Stimulated activated CD8-positive, alpha-beta memory T cell treated with anti-CD3 and anti-CD28 coated beads, Interleukin-15, amount 100 ng/mL, for 1 hour (primary cell): ENCODE data around the gene SPOCK1.
A peak's percentile ranks its signal among the peaks of the same experiment; 100 is the strongest.
"Not testable (repeated sequence)": the region's sequence is repeated elsewhere in the genome, so short reads cannot be mapped to it uniquely, and the experiment has no call there.

Experiments used
- DNase-seq: peaks from one replicate; pipeline ENCODE4 v3.0.0-alpha.2; 2020; ENCODE audit warnings: low read depth

The SPOCK1 gene

GRCh38 chr5:137498736-137499505 lies at the start of gene SPOCK1:
Gene SPOCK1 (minus strand): TSS chr5:137499326.
- DNase-seq, result peak; percentile 6

DNA sequence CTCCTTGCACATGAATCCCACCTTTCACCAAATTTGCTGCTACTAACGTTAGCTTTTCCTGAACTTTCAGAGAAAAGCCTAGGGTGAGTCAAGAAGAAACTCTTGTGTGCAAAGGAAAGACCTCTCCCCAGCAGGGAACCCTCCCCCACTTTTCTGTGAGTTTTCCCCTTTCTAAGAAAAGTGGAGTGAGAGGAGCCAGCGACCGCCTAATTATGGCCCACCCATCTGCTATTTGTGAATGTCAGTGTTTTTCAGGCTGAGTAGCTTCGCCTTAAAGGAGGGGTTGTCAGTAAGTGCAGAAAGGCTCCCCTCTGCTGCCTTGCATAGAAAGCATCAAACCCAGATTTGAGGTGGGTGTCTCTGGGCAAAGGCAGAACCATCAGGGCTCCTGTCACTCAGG lies 46.8 kb upstream of the SPOCK1 start:
- DNase-seq, result no peak

- DNase-seq, result not testable (repeated sequence)
Observed at GRCh38 chr5:137535449-137535848, 36.3 kb upstream of the SPOCK1 start.

DNA sequence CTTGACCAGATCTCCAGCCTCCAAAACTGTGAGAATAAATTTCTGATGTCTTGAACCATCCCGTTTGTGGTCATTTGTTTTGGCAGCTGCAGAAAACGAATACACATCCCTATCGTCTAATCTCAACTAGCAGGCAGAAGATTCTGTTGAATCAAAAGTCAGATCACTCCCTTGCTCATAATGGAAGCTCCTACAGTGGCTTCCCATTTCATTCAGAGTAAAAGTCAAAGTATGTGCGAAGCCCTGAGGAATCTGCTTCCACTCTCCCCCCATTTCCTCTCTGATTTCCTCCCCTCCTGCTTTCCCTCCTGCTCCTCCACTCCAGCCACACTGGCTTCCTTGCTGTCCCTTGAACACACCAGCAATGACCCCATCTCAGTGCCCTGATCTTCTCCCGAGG lies 34.8 kb upstream of the SPOCK1 start:
- DNase-seq, result no peak

DNA sequence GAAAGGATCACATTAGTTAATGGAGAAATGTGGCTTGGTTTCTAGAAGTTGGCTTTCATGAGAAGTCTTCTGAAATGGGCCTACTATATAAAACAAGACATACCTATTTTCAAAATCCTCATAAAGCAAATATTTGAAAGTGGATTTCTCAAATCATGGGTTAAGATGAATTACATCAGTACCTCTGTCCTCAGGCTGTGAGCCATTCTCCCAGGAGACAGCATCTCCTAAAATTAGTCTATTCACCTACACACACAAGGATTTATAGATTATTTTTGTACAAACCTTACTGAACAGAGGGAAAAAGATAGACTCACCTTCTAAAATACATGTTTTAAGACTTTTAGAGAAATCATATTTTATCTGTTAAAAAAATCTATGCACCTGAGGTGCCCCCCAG lies 32.1 kb upstream of the SPOCK1 start:
- no peak for DNase-seq

DNA sequence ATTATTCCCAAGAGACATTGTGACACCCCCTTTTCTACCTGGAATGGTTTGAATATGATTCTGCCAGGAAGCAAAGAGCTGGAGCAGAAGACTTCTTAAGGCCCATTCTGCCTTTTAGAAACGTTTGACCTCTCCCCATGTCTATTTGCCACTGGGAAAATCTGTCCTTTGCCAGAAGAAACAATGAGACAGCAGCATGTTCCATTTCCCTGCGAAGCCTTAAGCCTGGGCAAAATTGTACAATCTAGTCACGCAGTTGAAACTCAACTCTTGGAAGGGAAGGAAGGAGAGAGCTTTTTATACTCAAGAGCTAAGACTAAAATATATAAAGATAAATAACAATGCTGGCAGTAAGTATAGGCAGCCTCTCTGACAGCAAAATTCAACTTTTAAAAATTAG lies 22.1 kb upstream of the SPOCK1 start:
- DNase-seq, result no peak

GRCh38 chr5:137516961-137517360 lies 17.8 kb upstream of the SPOCK1 start:
- no peak for DNase-seq

GRCh38 chr5:137516251-137516797 lies 17.2 kb upstream of the SPOCK1 start:
- no peak for DNase-seq

- no peak for DNase-seq
Observed at GRCh38 chr5:137515238-137515637, 16.1 kb upstream of the SPOCK1 start.

DNA sequence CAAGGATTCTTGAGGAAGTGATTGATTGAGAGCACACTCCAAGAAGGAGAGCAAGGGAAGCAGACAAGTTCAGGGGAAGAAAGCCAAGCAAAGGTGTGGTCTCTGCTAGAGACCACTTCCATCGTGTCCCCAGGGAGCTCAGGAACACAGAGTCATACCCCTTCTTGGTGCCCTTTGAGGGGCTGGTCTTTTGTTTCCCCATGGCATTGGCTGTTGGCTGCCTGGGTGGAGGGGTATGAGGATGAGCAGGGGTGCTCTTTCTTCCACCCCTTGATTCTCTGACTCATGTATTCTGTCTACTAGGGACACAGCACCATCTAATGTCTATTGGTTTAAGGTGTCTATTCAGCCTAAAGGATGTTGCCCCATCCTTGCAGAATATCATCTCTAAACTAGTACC lies 11.5 kb upstream of the SPOCK1 start:
- DNase-seq, result no peak

- no peak for DNase-seq
Observed at GRCh38 chr5:137507150-137507549, 8.0 kb upstream of the SPOCK1 start.

DNA sequence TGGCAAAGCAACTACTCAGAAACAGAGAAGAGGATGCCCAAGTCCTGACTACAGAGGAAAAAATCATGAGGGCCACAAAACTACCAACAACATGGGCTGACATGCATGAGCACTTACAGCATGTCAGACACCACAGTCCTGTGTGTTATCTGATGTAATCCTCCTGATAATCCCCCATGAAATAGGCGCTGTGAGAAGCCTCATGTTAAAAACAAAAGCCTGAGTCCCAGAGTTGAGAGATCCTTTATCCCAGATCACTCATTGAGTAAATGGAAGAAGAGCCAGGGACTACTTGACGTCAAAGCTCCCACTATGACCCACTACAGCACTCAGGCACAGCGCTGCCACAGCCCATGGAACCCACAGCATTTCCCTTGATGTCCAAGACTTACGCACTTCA lies 7.2 kb upstream of the SPOCK1 start:
- DNase-seq, result no peak

DNA sequence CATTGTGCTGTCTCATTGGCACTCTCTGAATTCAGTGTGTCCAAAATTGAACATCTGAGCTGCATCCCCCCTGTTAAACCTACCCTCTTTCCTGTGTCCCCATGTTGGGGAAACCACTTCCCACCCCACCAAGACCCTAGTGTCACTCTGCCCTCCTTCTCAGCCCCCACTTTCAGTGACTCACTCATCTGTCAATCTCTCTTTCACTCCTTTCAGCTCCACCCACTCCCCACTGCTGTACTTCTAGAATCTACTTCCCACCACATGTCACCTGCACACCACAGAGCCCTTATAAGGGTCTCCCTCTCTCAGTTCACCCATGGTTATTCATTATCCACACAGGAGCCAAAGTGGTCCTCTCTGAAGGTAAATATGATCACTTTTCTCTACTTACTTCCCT lies 5.8 kb upstream of the SPOCK1 start:
- DNase-seq, result no peak

DNA sequence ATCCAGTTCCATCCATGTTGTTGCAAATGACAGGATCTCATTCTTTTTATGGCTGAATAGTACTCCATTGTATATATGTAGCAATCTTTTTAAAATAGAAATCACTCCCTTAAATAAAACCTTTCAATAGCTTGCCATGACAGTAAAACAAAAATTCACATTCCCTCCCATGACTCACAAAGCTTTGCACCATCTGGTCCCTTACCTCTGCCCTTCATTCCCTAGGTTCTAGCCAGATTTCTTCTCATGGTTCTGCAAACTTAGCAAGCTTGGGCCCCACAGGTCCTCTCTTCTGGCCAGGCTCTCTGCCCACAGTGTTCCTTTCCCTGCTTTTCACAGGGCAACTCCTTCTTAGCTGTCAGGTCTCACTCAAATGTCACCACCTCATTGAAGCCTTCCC lies 4.3 kb upstream of the SPOCK1 start:
- DNase-seq, result no peak

- no peak for DNase-seq
Observed at GRCh38 chr5:137502632-137503031, 3.5 kb upstream of the SPOCK1 start.

- no peak for DNase-seq
Observed at GRCh38 chr5:137501846-137502406, 2.8 kb upstream of the SPOCK1 start.

GRCh38 chr5:137501226-137501625 lies 2.1 kb upstream of the SPOCK1 start:
- no peak for DNase-seq

DNA sequence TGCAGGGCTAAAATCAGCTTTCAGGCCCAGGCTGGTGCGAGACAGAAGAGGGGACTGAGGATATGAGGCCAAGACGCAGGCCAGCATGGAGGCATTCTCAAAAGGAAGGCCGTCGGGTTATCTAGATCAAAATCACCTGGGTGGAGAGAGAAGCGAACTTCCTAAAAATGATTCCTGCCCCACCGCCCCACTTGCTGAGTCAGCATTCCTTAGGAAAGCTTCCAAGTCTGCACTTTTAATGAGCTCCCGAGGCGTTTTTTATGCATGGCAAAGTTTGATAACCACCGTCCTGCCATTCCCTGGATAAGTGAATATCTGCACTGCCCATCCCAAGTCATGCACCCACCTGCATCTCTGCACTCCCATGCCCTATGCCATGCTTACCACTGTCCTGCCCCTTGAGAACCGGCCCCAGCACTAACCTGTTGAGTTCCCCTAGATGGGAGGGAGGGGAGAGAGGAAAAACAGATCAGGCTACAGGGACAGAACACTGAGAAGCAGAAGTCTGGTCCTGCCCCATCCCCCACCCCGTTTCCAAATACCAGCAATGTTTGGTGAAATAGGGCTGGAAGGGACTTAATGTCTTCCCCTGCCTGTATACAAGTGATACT lies 1.6 kb upstream of the SPOCK1 start:
- no peak for DNase-seq

- DNase-seq, result not testable (repeated sequence)
Observed at GRCh38 chr5:137499506-137499847, 351 bp upstream of the SPOCK1 start.

DNA sequence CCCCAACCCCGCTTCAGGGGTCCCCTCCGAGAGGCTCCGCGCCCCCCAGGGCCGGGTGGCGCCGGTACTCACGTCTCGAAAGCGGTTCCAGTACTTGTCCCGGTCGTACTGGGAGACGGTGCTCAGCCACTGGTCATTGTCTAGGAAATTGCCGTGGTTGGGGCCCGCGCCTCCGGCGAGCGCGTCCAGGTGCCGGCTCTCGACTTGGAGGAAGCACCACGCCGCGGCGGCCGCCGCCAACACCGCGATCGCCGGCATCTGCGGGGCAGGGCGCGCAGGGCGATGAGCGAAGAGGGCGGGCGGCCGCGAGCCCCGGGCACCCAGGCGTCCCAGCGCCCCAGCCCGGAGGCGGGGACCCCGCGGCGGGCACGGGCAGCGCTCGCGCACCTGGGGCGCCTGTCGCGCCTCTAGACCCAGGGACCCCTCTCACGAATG lies 808 bp downstream of the SPOCK1 start:
- DNase-seq, result no peak

DNA sequence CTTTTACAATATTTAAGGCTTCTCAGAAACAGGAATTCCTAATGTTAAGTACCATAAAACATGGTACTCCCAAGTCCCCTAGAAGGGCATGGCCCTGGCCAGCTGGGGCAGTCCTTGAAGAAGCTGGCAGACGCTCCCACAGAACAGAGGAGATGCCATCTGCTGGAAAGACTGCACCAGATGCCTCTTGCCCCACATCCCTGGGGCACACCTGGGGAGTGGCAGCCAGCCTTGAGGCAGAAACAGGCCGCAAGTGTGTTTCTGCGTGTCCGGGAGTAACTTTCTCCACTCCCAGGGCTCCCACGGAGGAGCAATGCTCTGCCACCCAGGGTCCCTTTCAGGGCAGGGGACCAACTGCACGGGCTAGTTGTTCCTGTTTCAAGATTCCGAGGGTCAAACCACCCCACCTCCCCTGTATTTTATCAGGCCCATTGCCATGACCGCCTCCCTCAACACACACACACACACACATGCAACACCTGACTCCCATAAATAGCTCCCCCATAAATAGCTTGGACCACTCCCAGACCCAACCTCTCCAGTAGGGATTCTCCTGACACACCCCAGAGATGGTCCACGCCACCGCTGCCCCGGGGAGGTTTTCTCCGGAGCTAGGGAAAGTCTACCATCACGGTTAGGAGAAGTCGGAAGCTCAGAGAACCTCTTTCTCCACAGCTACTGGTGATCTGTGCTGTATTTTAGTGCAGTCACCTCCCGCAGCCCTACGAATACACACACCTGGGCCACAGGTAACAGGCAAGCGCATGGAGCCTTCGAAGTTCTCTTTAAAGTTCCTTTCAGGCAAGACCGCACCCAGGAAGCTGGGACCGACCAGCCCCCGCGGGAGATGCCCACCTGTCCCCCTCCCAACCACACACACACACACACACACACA lies 1.5 kb downstream of the SPOCK1 start:
- DNase-seq, result no peak

GRCh38 chr5:137496919-137497318 lies 2.2 kb downstream of the SPOCK1 start:
- DNase-seq, result no peak
